HG03103 (cell line): ENCODE measurements around the gene GLIS1.

Source experiments
- ATAC-seq: cut with Tn5 transposase; IDR thresholded peaks from one replicate; pipeline ENCODE4 v1.9.1; 2021; ENCODE audit warnings: low read depth; ENCODE audit not compliant: unreplicated experiment

Gene GLIS1

GRCh38 chr1:53541263-53541625 is 197.7 kb downstream of the GLIS1 start:
- ATAC-seq = no peak

- no peak for ATAC-seq
These were observed 198.2 kb downstream of the GLIS1 start for GRCh38 chr1:53540604-53541262.

- ATAC-seq = no peak
These were observed 199.0 kb downstream of the GLIS1 start for GRCh38 chr1:53539711-53540603.

DNA sequence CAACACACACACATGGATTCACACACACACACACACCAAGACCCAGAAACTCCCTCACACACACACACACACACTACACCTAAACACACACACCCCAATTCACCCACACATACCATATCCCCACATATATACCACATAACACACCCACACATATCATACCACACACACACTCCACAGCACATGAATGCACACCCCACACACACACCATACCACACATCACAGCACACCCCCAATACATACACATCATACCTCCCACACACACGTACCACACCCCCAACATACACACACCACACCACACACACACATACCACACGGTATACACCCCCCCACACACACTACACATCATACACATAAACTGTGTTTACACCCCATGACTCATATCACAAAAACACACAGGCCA is 199.7 kb downstream of the GLIS1 start:
- no peak for ATAC-seq

GRCh38 chr1:53536606-53537005 is 202.4 kb downstream of the GLIS1 start:
- no peak for ATAC-seq

DNA sequence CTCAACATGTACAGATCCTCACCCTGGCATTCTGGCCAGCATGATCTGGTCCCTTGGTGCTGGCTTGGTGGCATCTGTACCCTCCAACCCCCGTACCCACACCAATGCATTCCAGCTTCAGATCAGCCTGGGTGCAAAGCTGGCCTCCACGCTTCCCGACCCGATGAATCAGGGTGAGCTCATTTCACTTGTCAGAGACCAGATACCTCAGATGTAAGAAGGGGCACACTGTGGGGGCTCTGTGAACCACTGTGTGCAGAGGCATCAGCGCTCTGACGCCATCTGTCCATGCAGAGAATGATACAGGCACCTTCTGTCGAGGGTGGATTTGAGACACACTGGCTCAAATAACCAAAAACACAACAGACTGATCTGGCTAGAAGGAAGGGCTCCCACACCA is 203.1 kb downstream of the GLIS1 start:
- ATAC-seq = no peak

GRCh38 chr1:53535226-53535625 is 203.7 kb downstream of the GLIS1 start:
- ATAC-seq = no peak

- ATAC-seq = no peak
These were observed 206.1 kb downstream of the GLIS1 start for GRCh38 chr1:53532912-53533311.

GRCh38 chr1:53532377-53532776 is 206.6 kb downstream of the GLIS1 start:
- no peak for ATAC-seq

DNA sequence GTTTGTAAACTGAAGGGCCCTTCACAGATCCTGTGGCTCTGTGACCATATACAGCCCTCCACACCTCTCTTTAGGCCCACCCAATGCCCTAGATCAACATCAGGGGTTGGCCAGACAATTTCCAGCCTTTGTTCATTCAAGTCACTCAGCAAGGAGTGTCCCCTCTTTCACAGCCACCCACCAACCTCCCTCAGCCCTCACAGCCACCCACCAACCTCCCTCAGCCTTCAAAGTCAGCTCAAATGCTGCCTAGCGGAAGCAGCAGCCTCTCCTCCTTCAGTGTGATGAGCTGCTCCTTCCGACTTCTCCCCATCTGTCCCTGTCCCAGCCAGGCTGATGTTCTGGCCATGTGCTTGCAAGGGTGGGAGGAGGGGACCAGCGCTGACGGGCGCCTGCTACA is 208.4 kb downstream of the GLIS1 start:
- ATAC-seq = no peak

DNA sequence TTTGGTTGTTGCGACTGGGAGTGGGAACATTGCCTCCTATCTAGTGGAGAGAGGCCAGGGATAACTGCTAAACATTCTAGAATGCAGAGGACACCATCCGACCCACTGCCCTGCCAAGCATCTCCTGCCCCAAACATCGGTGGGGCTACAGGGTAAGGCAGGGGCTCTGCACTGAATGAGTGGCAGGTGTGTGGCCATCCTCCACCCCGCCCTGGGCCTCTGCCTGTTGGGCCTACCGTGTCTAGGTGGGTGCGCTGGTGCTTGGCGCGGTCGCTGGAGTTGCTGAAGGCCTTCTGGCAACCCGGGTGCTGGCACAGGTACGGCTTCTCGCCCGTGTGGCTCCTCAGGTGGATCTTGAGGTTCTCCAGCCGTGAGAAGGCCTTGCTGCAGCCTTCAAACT is 209.4 kb downstream of the GLIS1 start:
- no peak for ATAC-seq

GRCh38 chr1:53527368-53527767 is 211.6 kb downstream of the GLIS1 start:
- no peak for ATAC-seq

- no peak for ATAC-seq
These were observed 212.4 kb downstream of the GLIS1 start for GRCh38 chr1:53526451-53527101.

- no peak for ATAC-seq
These were observed 213.4 kb downstream of the GLIS1 start for GRCh38 chr1:53525595-53525994.

DNA sequence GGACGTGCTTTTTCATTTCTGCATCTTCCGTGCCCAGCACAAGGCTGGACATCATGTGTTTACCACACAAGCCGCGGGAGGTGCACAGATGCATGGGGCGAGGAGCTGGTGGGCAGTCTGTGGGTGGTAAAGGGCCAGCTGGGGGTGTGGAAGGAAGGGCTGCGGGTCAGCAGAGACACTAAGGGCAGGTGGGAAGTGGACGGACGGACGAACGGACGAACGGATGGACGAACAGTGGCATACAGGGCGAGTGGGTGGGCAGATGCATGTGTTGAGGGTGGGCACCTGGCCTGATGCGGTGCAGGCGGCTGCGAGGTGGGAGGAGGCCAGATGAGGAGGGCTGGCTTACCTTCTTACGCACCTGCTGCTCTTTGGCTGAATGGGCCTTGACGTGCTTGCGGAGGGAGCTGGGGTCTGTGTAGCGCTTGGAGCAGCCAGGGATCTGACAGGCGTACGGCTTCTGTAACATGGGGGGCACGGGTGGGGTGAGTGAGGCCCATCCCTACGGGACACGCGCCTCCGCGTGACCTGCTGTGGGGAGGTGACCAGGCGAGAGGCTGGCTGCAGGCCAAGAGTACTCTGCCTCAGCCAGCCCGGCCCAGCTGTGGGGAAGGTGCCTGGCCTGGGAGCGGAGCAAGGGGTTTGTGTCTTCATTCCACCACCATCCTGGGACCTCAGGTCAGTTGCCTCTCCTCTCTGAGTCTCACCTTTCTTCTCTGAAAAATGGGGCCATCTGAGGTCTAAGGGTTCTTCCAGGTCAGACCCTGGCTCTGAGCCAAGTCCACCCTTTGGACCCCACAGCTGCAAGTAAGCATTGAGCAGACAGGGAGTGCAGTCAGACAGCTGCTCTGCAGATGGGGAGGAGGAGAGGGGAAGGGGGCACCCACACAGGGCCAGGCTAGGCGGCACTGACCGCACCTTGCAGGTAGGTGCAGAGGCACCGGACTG is 214.3 kb downstream of the GLIS1 start:
- no peak for ATAC-seq

DNA sequence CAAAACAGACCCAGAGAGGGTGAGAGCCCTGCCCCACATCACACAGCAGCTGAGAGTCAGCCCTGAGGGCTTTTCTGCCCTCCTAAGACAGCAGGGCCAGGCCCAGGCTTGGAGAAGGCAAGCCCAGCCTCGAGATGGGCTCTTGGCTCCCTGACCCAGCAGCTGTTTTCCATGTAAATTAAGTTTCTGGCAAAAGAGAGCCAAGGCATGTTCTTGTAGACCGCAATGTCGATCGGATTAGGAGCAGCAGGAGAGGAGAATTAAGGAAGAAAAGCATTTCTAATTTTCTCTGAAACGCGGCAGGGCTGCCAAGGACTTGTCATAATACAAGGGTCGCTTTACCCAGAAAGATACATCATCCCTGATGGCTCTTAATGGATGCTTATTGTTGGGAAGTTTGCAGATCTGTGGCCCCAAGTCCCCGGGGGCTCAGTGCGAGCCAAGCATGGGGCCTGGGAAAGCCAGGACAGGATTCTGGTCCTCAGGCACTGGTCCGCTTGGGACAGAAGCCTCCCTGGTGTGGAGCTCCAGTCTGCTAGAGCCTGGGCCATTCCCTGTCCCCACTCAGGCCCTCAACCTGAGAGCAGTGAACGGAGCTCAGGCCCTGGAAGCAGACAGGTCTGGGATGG is 216.9 kb downstream of the GLIS1 start:
- no peak for ATAC-seq

DNA sequence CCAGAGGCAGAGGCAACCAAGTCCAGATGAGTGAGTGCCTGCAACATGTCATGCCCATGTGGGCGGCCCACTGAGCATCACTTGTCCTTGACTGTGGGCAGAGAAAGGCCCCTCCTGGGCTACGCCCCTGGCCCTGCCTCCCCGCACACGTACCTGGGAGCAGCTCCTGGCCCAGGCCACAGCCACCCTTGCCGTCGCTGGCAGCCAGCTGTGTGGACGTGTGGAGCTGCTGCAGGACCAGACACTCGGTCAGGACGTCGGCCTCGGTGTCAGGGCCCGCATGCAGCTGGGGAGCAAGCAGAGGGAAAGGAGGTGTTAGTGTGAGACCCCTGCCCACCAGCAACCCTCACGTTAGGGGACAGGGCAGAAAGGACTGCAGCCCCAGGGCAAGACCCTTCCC is 218.5 kb downstream of the GLIS1 start:
- no peak for ATAC-seq

DNA sequence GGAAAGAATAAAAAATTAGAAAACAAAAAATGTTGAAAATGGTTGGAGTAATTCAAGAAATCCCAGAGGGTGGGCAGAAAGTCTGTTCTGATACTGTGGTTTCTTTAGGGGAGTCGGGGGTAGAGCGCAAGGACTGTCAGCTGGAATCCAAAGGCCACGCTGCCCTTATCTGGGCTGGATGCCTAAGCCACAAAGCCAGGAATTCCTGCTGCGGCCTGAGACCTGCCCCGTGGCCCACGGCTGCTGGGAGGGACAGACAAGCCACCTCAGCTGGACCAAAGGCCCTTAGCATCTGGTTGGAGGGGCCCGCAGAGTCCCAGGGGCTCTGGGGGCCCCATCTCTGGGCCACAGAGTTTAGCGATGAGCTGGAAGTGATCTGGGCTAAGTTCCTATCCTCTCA is 219.5 kb downstream of the GLIS1 start:
- no peak for ATAC-seq

GRCh38 chr1:53518775-53519174 is 220.2 kb downstream of the GLIS1 start:
- no peak for ATAC-seq

DNA sequence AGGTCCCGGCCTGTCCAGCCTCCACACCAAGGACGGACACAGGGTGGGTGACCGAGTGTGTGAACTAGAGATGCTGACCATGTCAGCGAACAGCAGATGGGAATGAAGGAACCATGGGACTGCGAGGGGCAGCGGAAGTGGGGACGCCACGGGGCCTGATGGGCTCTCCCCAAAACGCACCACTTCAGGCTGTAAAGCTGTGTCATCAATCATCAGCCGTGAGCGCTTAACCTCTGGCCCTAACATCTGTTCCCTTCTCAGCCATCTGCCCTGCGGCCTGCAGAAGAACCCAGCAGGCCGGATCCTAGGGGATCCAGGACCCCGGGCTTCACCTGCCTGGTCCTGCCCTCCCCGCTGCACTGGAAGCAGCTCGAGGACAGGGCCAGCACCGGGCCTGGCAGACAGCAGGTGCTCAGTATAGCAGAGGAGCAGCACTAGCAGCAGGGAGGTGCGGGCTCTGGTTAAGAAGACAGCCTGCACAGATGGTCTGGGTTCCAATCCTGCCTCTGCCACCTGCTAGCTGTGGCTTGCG is 221.1 kb downstream of the GLIS1 start:
- no peak for ATAC-seq
